HCT116 (cell line): ENCODE results near the gene FLYWCH1.

Experiments
- CTCF ChIP-seq, 3 experiments: fragments of 200-600 bp in 1 of 3; sonication (generic) in 1 of 3; IDR thresholded peaks in 2 of 3; conservative IDR thresholded peaks in 1 of 3; 2 replicates each; pipeline ENCODE4 v1.5.1; 2012 to 2017; ENCODE audit warnings: low read depth in 2 of 3, low read length in 2 of 3, antibody characterized with exemption in 1 of 3, borderline replicate concordance in 1 of 3, control low read depth in 1 of 3, mild to moderate bottlenecking in 1 of 3, mixed read lengths in 1 of 3, mixed run types in 1 of 3, moderate library complexity in 1 of 3; ENCODE audit not compliant: insufficient read depth in 1 of 3
- ELF1 ChIP-seq: IDR thresholded peaks from 2 replicates; pipeline ENCODE4 v1.6.1; 2012; ENCODE audit warnings: low read depth, borderline replicate concordance
- EZH2 ChIP-seq: fragments of 200-600 bp; sonication (generic); IDR thresholded peaks from 2 replicates; pipeline ENCODE4 v1.6.1; 2017; ENCODE audit warnings: antibody characterized with exemption, mixed run types
- EZH2phosphoT487 ChIP-seq: fragments of 200-600 bp; IDR thresholded peaks from 2 replicates; pipeline ENCODE4 v1.6.1; 2018; ENCODE audit warnings: antibody characterized with exemption, borderline replicate concordance
- JUND ChIP-seq: IDR thresholded peaks from 2 replicates; pipeline ENCODE4 v1.6.1; 2012
- POLR2AphosphoS5 ChIP-seq: IDR thresholded peaks from 2 replicates; pipeline ENCODE4 v1.6.1; 2011; ENCODE audit warnings: mild to moderate bottlenecking, low read depth, low read length, moderate library complexity
- RAD21 ChIP-seq: IDR thresholded peaks from 2 replicates; pipeline ENCODE4 v1.6.1; 2012; ENCODE audit warnings: low read depth, mild to moderate bottlenecking
- ZBTB33 ChIP-seq: IDR thresholded peaks from 2 replicates; pipeline ENCODE4 v1.6.1; 2011; ENCODE audit warnings: mild to moderate bottlenecking, low read length, moderate library complexity; ENCODE audit not compliant: insufficient replicate concordance; ENCODE audit errors: extremely low read depth
- ZFX ChIP-seq: fragments of 450-650 bp; IDR thresholded peaks from 2 replicates; pipeline ENCODE4 v1.6.1; 2017
- ZNF274 ChIP-seq: fragments of 200-500 bp; sonication (Bioruptor generic); IDR thresholded peaks from 2 replicates; pipeline ENCODE4 v1.6.1; 2014; ENCODE audit warnings: mild to moderate bottlenecking, low read depth, low read length, inconsistent platforms
- TF ChIP-seq, protein P1 (sequence below): IDR thresholded peaks from 2 replicates; pipeline ENCODE4 v1.6.1; 2012

DNA sequence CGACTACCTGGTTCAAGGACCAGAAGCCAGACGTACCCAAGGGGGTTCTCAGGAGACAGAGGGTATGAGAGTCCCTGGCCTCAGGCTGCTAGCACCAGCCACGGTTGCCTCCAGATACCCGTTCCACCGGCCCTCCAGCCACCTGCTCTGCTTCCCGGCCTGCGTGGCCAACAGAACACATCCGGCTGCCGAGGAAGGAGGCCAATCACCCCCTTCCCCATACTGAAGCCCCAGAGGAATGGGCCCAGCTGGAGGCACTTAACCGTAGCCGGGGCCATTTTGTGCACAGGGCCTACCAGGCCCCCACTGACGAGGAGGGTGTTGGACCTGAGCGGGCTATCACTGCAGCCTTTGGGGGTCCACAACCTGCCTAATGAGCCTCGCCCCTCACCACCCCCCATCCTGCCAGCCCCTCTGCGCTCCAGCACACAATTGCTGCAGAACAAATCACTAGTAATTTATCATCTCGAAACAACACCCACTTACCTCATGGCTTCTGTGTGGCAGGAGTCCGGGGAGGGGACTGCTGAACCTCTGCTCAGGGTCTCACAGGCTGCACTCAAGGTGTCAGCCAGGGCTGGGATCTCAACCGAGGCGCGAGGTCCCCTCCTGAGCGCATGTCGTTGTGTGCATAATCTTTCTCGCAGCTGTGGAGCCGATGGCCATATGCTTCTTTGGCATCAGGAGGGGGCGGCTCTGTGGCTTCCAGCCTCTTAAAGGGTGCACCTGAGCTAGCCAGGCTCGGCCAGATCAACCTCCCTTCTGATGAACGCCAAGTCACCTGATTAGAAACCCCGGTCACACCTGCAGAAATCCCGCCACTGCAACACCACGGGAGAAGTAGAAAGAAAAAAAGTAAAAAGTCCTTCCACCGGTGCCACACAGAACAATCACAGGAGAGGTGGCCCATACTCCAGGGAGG lies 42.2 kb downstream of the FLYWCH1 start:
- no peak for TF ChIP-seq RAD21
- no peak for TF ChIP-seq ZFX
- TF ChIP-seq ZBTB33 = no peak
- TF ChIP-seq ZNF274 = no peak
- TF ChIP-seq EZH2 = no peak
- no peak for TF ChIP-seq CTCF (IDR thresholded peaks at IDR 0.05 in 2 of 3, conservative IDR thresholded peaks at IDR 0.05 in 1 of 3; ENCODE audit: borderline replicate concordance in 1 of 3, insufficient read depth in 1 of 3, low read depth in 2 of 3, low read length in 2 of 3)
- TF ChIP-seq, protein P1, sequence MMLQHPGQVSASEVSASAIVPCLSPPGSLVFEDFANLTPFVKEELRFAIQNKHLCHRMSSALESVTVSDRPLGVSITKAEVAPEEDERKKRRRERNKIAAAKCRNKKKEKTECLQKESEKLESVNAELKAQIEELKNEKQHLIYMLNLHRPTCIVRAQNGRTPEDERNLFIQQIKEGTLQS = no peak
- TF ChIP-seq EZH2phosphoT487 = no peak
- no peak for TF ChIP-seq POLR2AphosphoS5
- no peak for TF ChIP-seq JUND
- no peak for TF ChIP-seq ELF1
